ENCODE results near the gene CCNY.

DNA sequence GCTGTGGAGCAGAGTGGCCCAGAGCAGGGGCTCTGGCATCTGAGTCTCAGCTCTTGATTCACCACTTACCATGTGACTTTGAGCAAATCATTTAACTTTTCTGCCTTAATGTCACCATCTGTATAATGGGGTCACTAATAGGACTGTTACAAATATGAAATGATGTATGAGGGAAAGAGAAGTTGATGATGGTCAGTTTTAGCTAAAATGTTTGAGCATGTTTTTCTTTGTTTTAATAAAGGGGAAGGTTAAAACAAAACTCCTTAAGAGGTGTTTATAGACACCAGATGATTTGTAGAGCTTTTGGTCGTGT lies 81.0 kb downstream of the CCNY start:
- TF ChIP-seq POLR2AphosphoS5 (IDR thresholded peaks at IDR 0.05; ENCODE audit: low read depth, low read length) (no peak), TAF1 (IDR thresholded peaks at IDR 0.05; ENCODE audit: borderline replicate concordance, low read depth, low read length) (no peak)
